Activated gamma-delta T cell treated with anti-CD3 and anti-CD28 coated beads, Interleukin-2, amount 50 U/mL, for 16 hours (primary cell): ENCODE results near the gene SEC61A1.

Source experiments
- DNase-seq: peaks from one replicate; pipeline ENCODE4 v3.0.0-alpha.2; 2020; ENCODE audit warnings: low read depth

Gene SEC61A1

GRCh38 chr3:128051837-128052594 is at the start of gene SEC61A1:
Gene SEC61A1, plus strand, starts transcription at chr3:128052437. Its CDS starts 116 bp downstream, at chr3:128052553.
- peak; percentile 90 for DNase-seq

- no peak for DNase-seq
Measured at GRCh38 chr3:128004661-128005060, 47.6 kb upstream of the SEC61A1 start.

GRCh38 chr3:128006061-128007032 is 45.9 kb upstream of the SEC61A1 start:
- no peak for DNase-seq

GRCh38 chr3:128007033-128007424 is 45.2 kb upstream of the SEC61A1 start:
- no peak for DNase-seq

- DNase-seq = no peak
Measured at GRCh38 chr3:128009952-128010846, 42.0 kb upstream of the SEC61A1 start.

GRCh38 chr3:128011140-128011539 is 41.1 kb upstream of the SEC61A1 start:
- no peak for DNase-seq

- no peak for DNase-seq
Measured at GRCh38 chr3:128012050-128012449, 40.2 kb upstream of the SEC61A1 start.

GRCh38 chr3:128014548-128014947 is 37.7 kb upstream of the SEC61A1 start:
- DNase-seq = no peak

GRCh38 chr3:128016502-128016901 is 35.7 kb upstream of the SEC61A1 start:
- DNase-seq = no peak

GRCh38 chr3:128021768-128022372 is 30.4 kb upstream of the SEC61A1 start:
- no peak for DNase-seq

- DNase-seq = no peak
Measured at GRCh38 chr3:128033102-128033501, 19.1 kb upstream of the SEC61A1 start.

- no peak for DNase-seq
Measured at GRCh38 chr3:128036119-128036518, 16.1 kb upstream of the SEC61A1 start.

GRCh38 chr3:128040041-128040440 is 12.2 kb upstream of the SEC61A1 start:
- DNase-seq = no peak

GRCh38 chr3:128040660-128041059 is 11.6 kb upstream of the SEC61A1 start:
- no peak for DNase-seq

GRCh38 chr3:128041344-128041743 is 10.9 kb upstream of the SEC61A1 start:
- DNase-seq = no peak

- DNase-seq = no peak
Measured at GRCh38 chr3:128050597-128050996, 1.6 kb upstream of the SEC61A1 start.

- DNase-seq = no peak
Measured at GRCh38 chr3:128051459-128051836, 789 bp upstream of the SEC61A1 start.

GRCh38 chr3:128052595-128053351 is 536 bp downstream of the SEC61A1 start:
- DNase-seq = no peak

GRCh38 chr3:128053614-128054013 is 1.4 kb downstream of the SEC61A1 start:
- DNase-seq = no peak

- DNase-seq = no peak
Measured at GRCh38 chr3:128054367-128054766, 2.1 kb downstream of the SEC61A1 start.

GRCh38 chr3:128056258-128056657 is 4.0 kb downstream of the SEC61A1 start:
- no peak for DNase-seq
